ENCODE data around the gene TMED1. TPM values are rescaled to one million over a fixed set of nuclear protein-coding genes. Genes with fewer than 3 reads are reported as not detected.

Gene TMED1
- total and polyA plus RNA-seq, 2 of the 13 experiments (the other 11 are each of a cell fraction or from before 2014, with no cell fraction given), result 48.3 to 51.8 TPM

DNA sequence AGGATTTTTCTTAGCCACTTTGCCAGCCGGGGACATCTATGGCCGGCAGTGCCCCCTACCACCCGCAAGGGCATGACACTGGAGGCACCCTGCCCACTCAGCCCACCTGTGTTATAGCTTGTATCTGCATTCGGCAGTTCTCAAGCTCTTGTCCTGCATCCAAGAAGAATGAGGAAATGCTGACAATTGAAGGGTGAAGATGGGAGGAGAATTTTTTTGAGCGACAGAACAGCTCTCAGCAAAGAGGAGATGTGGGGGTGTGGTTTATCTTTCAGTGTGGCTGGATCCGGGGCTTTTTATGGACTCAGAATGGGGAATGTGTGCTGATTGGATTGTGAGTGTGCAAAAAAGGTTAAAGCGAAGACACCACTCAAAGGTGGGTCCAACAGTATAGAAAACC is 6.8 kb upstream of the TMED1 start (continued):
- no peak for TF ChIP-seq TBL1XR1 (IDR thresholded peaks at IDR 0.05; ENCODE audit: borderline replicate concordance, low read length, partially characterized antibody)
- no peak for TF ChIP-seq NFKB2 (CRISPR knock-in tag; IDR thresholded peaks at IDR 0.05; ENCODE audit: borderline replicate concordance)
- TF ChIP-seq MIER3 (CRISPR knock-in tag; IDR thresholded peaks at IDR 0.05; ENCODE audit: borderline replicate concordance), result no peak
- no peak for TF ChIP-seq GRHL1 (CRISPR knock-in tag; conservative IDR thresholded peaks at IDR 0.05)
- TF ChIP-seq ZNF260 (CRISPR knock-in tag; IDR thresholded peaks at IDR 0.05; ENCODE audit: borderline replicate concordance, low read depth), result no peak
- TF ChIP-seq SIX4 (CRISPR knock-in tag; IDR thresholded peaks at IDR 0.05), result no peak
- no peak for TF ChIP-seq MXI1 (IDR thresholded peaks at IDR 0.05; ENCODE audit: borderline replicate concordance, low read depth, low read length)
- TF ChIP-seq KDM6A (CRISPR knock-in tag; IDR thresholded peaks at IDR 0.05; ENCODE audit: low read depth), result no peak
- TF ChIP-seq DZIP1 (CRISPR knock-in tag; IDR thresholded peaks at IDR 0.05), result no peak
- TF ChIP-seq HNRNPK (IDR thresholded peaks at IDR 0.05; ENCODE audit: low read depth, low read length, poor library complexity, severe bottlenecking), result no peak
